Ovary (tissue), 9 donors: ENCODE data around the gene LACTB. TPM values are rescaled to one million over a fixed set of nuclear protein-coding genes. Genes with fewer than 3 reads are reported as not detected.

Experiments used
- DNase-seq, 5 donors: peaks; one replicate each; pipeline ENCODE4 v3.0.0-alpha.2; 2019 to 2020
- H3K27ac ChIP-seq, 2 donors: fragments of 200-600 bp; one replicate each; pipeline versions ENCODE4 v1.5.1 to v1.8.0; 2019 to 2022
- H3K27me3 ChIP-seq: fragments of 200-600 bp; one replicate; pipeline ENCODE4 v1.8.0; 2022
- H3K36me3 ChIP-seq: fragments of 200-600 bp; sonication (generic); one replicate; pipeline ENCODE4 v1.5.1; 2019
- H3K4me1 ChIP-seq: one replicate; pipeline ENCODE4 v1.8.1; 2013; ENCODE audit warnings: mild to moderate bottlenecking, moderate library complexity; ENCODE audit not compliant: insufficient read depth
- H3K4me3 ChIP-seq: fragments of 200-600 bp; sonication (generic); one replicate; pipeline ENCODE4 v1.5.1; 2017
- H3K9me3 ChIP-seq, 2 donors: fragments of 200-600 bp in 1 of 2; sonication (generic) in 1 of 2; one replicate each; pipeline versions ENCODE4 v1.5.1 to v1.8.1; 2013 to 2019; ENCODE audit warnings: mild to moderate bottlenecking in 1 of 2, moderate library complexity in 1 of 2
- EP300 ChIP-seq: sonication (generic); formaldehyde crosslinking; IDR thresholded peaks from one replicate; pipeline ENCODE4 v1.6.1; 2017; ENCODE audit warnings: antibody characterized with exemption
- POLR2A ChIP-seq: fragments of 450-650 bp; IDR thresholded peaks from one replicate; pipeline ENCODE4 v1.6.1; 2017; ENCODE audit warnings: antibody characterized with exemption, mild to moderate bottlenecking, moderate library complexity
- WGBS, 3 donors: extraction: QIAGEN DNeasy Blood & Tissue Kit in 1 of 3; methylation state at CpG; one replicate each; pipeline versions ENCODE4 v1.1.5 to v1.1.7; 2013 to 2017; 5-methylcytosine and 5-hydroxymethylcytosine counted together
- intact Hi-C, 4 donors: fragments of 100-400 bp; cut with DNase I; formaldehyde crosslinking; loops; one replicate each; pipeline versions ENCODE4 v1.11.0 to v1.15.1; 2022 to 2023
- polyA plus RNA-seq, 2 donors: library from polyadenylated mRNA; stranded (reverse); fragments of 200-250 nt in 1 of 2; fragments of 350-450 nt in 1 of 2; fragmentation: Illumina TruSeq in 1 of 2; extraction: RNeasy Lipid Tissue Mini Kit (QIAGEN cat#74804) in 1 of 2; gene quantifications; one replicate each; pipeline ENCODE4 v1.2.3, GENCODE V29; 2013 to 2014
- total RNA-seq, 7 donors: library from RNA; depleted of rRNA in 2 of 7; stranded (reverse); fragments of >200 nt in 2 of 7; fragmentation: NEBNext Ultra II Directional in 3 of 7; extraction: Animal tissue kit (Norgen Biotek cat#: 25700) in 3 of 7; gene quantifications; one replicate each; pipeline versions ENCODE4 v1.1.0 to v1.2.4, GENCODE V29; 2016 to 2023
- TF ChIP-seq, protein P1 (sequence below), 3 donors: fragments of 450-650 bp in 2 of 3; fragments of 200-600 bp in 1 of 3; IDR thresholded peaks; one replicate each; pipeline versions ENCODE4 v1.5.1 to v1.8.0; 2016 to 2022; ENCODE audit warnings: antibody characterized with exemption in 3 of 3, mild to moderate bottlenecking in 1 of 3
- donor health status: DM: no; HTN: no; CAD: no; lungs with moderate emphysema.
- donor health status: DM: no; HTN: no; CAD: no.
- donor health status: Bipolar disorder and iron deficiency.
- donor health status: DM: yes; HTN: yes; CAD: no.
- donor health status: DM: no; HTN: no; CAD: no.
- donor health status: DM: yes; HTN: yes; CAD: no.

LACTB gene
- total and polyA plus RNA-seq, 9 donors = 7.5 to 27.9 (median 10.4) TPM

DNA sequence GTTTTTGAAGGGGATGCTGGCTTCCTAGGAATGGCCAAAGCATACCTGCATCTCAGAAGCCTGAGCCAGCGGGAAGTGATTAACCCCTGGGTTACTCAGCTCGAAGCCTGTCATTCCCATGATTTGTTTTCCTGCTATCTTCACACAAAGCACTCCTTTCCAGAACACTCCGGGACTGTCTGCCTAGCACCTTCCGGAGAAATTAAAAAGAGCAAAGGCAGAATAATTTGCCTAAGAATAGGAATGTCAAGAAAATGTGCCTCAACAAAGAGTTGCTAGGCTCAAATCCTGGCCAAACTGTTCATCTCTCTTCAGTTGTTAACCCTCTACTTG lies 45.0 kb upstream of the LACTB start:
- whole genome bisulfite sequencing, 3 donors = 40 to 50% (median 43%) methylated on average over 4 of the region's 4 CpGs
- Histone ChIP-seq H3K27ac (no peak overlapping the region), H3K4me1 (peaks cover 10% of the 10 kb centered on the region), H3K9me3 (no peaks in the 10 kb centered on the region), H3K36me3 (no peaks in the 10 kb centered on the region), H3K4me3 (no peak overlapping the region), H3K27me3 (no peaks in the 10 kb centered on the region)
- no peak for DNase-seq
- intact Hi-C loops = no loop called here
- TF ChIP-seq EP300 (no peak), POLR2A (no peak)
- TF ChIP-seq, protein P1, sequence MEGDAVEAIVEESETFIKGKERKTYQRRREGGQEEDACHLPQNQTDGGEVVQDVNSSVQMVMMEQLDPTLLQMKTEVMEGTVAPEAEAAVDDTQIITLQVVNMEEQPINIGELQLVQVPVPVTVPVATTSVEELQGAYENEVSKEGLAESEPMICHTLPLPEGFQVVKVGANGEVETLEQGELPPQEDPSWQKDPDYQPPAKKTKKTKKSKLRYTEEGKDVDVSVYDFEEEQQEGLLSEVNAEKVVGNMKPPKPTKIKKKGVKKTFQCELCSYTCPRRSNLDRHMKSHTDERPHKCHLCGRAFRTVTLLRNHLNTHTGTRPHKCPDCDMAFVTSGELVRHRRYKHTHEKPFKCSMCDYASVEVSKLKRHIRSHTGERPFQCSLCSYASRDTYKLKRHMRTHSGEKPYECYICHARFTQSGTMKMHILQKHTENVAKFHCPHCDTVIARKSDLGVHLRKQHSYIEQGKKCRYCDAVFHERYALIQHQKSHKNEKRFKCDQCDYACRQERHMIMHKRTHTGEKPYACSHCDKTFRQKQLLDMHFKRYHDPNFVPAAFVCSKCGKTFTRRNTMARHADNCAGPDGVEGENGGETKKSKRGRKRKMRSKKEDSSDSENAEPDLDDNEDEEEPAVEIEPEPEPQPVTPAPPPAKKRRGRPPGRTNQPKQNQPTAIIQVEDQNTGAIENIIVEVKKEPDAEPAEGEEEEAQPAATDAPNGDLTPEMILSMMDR (IDR thresholded peaks at IDR 0.05) = no peak

DNA sequence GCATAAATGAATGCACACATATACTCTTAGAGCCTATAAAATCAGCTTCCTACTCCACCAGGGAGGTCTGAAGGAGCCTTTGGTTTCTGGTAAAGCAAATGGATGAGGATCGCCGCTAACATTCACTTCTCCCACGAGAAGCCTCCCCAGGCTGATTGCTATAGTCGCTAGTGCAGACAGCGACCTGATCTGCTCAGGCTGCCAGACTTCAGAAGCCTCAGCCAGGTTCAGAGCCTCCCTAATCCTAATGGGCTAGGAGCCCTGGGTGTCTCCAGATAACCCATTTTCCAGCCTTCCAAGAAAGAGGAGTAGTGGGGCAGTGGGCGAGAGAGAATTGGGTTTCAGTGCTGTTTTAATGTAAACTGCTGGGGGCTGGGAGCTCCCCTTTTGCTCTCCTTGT lies 43.7 kb upstream of the LACTB start:
- Histone ChIP-seq H3K27ac (no peak overlapping the region), H3K36me3 (no peaks in the 10 kb centered on the region), H3K4me3 (no peak overlapping the region), H3K27me3 (no peaks in the 10 kb centered on the region), H3K9me3 (no peaks in the 10 kb centered on the region), H3K4me1 (peaks cover 10% of the 10 kb centered on the region)
- DNase-seq = no peak
- intact Hi-C loops = no loop called here
- WGBS, 3 donors = 40 to 55% (median 43%) methylated on average over 6 of the region's 6 CpGs
- TF ChIP-seq POLR2A (no peak), EP300 (no peak)
- TF ChIP-seq, protein P1 (IDR thresholded peaks at IDR 0.05) = no peak

DNA sequence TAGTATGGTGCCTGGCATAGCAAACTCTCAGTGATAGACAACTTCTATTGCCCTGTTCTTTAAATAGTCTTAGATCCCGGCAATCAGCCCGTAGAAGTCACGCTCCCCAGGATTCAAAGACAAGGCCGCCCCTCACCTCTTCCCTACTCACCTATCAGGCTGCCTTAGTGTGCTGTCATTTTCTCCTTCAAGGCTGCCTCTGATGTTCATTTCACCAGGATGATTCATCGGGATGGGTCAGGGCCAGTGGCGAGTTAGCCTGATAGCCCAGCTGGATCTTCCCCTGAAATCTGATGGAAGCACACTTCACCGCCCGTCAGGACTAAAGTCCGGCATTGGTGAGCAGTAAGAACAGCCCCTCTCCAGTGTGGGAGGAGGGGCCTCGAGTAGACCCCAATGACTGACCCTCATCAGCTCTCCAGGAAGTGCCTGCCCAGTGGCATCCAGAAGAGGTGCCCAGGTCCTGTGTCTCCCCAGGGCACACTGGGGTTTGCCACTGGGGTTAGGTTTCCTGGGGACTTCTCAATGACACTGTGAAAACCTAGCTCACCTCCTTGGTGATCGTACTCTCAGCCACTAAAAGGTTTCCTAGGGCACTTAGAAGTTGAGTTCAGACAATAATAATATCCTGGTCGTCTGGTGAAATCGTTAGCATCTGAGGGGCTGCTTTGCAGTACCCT lies 41.6 kb upstream of the LACTB start:
- 76 to 82% (median 78%) methylated on average over 13 of the region's 13 CpGs for whole genome bisulfite sequencing, 3 donors
- TF ChIP-seq, protein P1 (IDR thresholded peaks at IDR 0.05) = no peak
- no peak for TF ChIP-seq EP300
- TF ChIP-seq POLR2A = no peak
- intact Hi-C loops = no loop called here
- H3K27me3 ChIP-seq = no peaks in the 10 kb centered on the region
- H3K4me1 ChIP-seq = peaks cover 10% of the 10 kb centered on the region
- H3K4me3 ChIP-seq = no peak overlapping the region
- DNase-seq = no peak
- no peaks in the 10 kb centered on the region for H3K9me3 ChIP-seq
- no peak overlapping the region for H3K27ac ChIP-seq
- H3K36me3 ChIP-seq = no peaks in the 10 kb centered on the region

DNA sequence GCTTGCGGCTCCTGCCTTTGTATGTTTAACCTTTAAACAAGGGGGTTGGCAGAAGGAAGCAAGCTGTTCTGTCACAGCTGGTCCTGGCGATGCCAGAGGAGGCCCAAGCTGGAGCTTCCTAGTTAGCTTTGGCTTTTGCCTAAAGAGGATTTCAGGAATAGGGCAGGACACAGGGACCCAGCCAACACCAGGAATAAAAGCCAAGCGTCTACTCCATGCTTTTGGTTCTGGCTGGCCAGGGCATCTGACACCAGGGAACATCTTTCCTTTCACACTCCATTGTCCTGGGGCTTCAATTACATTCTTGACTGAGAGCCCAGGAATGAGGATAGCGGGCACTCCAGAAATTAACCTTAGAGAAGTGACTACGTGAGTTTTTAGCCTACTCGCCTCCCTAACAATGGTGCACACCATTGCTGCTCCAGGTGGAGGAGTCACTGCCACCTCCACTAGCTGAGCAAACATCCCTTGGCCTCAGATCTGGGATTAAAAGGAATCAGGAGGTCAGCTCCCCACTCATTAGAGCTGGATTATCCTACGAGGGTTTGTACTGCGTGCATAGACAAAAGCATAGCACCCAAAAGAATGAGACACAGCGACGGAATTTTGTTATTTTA lies 40.9 kb upstream of the LACTB start:
- H3K27me3 ChIP-seq = no peaks in the 10 kb centered on the region
- intact Hi-C loops = no loop called here
- no peak for DNase-seq
- H3K9me3 ChIP-seq = no peaks in the 10 kb centered on the region
- H3K4me3 ChIP-seq = no peak overlapping the region
- TF ChIP-seq EP300 = no peak
- TF ChIP-seq POLR2A = no peak
- TF ChIP-seq, protein P1 (IDR thresholded peaks at IDR 0.05) = no peak
- no peaks in the 10 kb centered on the region for H3K36me3 ChIP-seq
- H3K4me1 ChIP-seq = peaks cover 10% of the 10 kb centered on the region
- WGBS, 3 donors = 82 to 89% (median 88%) methylated on average over 10 of the region's 10 CpGs
- H3K27ac ChIP-seq = no peak overlapping the region
